Renal cortical epithelial cell (primary cell): ENCODE measurements around the gene BRD7. TPM values are rescaled to one million over a fixed set of nuclear protein-coding genes. Genes with fewer than 3 reads are reported as not detected.
A peak's percentile ranks its signal among the peaks of the same experiment; 100 is the strongest.

Experiments used
- DNase-seq: peaks from one replicate; pipeline ENCODE4 v3.0.0-alpha.2; 2011; ENCODE audit warnings: low read depth
- total RNA-seq: library from RNA; depleted of rRNA; stranded (reverse); fragments of >200 nt; gene quantifications from 2 replicates; pipeline ENCODE4 v1.2.3, GENCODE V29; 2014

Gene BRD7
- total RNA-seq, 1 donor from 2014 or later = 67.6 TPM

DNA sequence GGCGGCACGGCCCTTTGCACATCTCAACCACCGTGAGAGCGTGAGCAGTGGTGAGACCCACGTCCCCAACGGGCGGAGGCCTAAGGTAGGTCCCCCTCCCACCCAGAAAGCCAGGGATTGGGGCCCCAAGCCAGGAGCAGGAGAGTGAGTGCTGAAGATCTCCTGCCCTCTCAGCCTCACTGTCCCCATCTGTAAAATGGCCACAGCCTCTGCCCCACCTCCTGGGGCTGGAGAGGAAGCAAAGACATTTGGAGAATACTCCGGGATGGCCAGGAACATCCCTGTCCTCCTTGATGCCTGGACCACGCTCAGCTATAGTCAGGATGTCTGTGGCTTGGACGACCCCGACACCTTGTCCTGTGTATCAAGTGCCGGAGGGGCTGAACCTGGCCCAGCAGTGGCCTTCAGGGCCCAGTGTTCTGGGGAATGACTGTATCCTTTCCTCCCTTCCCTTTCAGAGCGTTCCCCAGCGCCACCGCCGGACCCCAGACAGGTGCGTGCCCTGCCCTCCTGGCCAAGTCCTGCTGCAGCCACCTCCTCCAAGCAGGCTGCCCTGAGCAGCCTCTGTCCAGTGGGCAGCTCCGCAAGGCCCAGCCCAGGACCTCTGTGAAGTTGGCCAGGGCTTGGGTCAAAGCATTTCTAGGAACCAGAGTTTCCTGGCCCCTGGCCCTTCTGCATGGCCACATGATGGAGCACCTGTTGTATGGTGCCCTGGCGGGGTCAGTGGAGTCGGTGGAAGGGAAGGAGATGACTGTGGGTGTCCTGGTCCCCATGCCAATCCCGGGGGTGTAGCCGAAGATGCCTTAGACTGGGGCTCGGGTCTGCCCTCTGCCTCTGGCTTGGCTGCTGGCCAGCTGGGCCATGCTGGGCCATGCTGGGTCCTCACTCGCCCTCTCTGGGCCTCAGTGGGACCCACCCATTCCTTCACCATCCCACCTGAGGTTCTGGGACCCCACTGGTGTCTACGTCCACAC is 64.0 kb downstream of the BRD7 start:
- DNase-seq = no peak

DNA sequence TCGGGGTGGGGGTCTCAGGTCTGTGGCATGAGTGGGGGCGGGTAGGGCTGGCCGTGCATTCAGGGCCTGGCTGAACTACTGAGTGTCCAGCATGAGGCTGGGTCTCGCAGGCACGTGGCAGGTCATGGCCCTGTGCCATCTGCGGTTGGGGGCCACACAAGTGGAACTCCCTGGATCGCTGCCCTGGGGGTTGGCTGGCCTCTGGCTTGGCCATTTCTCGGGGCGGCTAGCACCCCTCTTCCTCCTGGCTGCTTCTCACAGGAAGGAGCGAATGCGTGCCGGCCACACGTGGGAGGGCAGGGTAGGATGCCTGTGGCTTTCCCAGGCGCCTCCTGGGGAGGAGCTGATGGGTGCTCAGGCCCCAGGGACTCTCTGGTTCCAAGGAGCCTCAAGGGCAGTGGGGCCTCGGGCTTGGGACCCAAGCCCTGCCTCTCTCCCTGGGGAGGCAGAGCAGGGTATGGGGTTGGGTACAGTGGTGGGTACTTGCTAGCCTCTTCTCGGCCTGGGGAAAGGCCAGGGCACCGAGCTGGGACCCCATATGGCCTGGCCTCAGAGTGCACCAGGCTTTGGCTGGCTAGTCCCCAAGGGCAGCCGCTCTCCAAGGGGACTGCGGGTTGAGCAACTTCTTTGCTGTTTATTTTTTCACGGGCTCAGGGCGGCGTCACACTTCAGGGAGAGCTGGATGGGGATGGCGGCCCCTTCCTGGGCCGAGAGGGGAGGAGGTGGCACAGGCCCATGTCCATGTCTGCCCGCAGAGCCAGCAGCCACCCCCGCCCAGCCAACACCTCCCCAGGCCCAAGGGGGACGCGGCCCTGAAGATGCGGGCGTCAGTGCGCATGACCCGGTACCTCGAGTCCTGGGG is 65.0 kb downstream of the BRD7 start:
- DNase-seq = no peak

DNA sequence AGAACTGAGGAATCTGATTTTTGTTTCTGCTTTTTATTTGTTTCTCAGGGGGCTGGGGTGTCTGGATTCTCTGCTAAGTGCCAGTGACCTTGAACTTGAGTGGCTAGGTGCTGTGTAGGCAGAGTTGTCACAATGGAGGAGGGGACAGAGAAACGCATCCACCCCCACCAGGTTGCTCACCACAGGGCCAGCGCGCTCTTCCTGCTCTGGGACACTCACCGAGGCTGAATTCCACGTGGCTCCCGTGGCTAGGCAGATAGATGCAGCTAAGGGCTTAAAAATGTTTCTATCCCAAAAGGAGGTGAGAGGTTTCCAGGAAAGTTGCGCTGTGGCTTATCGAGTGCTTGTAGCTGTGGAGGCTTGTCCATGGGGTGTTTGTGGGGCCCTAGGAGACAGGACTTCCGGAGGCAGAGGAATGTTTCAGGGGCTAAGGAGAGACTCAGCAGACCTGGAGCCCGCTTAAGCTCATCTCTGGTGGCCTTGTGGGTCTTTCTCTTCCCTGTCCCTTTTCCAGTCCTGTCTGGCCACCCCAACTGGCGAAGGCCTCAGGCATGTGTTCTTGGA is 65.7 kb downstream of the BRD7 start:
- no peak for DNase-seq

DNA sequence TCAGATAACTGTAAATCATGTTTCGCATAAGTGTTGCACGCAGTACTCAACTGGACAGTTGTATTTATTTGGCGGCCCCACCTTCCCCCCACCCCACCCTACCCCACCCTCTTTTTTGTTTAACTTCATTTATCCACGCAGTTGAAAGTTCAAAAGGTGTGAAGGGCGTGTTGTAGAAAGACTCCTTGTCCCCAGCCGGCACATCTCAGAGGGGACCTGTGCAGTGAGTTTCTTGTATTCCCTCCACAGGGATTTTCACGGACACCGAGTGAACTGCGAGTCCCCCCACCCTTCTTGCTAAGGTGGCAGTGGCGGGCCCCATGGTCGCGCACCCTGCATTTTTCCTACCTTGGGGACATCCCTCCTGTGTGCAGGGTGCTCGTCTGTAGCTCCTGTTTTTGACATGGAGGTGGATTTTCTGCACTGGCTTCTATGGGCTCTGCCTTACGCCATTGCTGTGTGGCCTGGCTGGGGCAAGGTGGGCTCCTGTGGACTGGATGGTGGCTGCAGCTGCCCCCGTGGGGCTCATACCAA is 66.2 kb downstream of the BRD7 start:
- DNase-seq = no peak

DNA sequence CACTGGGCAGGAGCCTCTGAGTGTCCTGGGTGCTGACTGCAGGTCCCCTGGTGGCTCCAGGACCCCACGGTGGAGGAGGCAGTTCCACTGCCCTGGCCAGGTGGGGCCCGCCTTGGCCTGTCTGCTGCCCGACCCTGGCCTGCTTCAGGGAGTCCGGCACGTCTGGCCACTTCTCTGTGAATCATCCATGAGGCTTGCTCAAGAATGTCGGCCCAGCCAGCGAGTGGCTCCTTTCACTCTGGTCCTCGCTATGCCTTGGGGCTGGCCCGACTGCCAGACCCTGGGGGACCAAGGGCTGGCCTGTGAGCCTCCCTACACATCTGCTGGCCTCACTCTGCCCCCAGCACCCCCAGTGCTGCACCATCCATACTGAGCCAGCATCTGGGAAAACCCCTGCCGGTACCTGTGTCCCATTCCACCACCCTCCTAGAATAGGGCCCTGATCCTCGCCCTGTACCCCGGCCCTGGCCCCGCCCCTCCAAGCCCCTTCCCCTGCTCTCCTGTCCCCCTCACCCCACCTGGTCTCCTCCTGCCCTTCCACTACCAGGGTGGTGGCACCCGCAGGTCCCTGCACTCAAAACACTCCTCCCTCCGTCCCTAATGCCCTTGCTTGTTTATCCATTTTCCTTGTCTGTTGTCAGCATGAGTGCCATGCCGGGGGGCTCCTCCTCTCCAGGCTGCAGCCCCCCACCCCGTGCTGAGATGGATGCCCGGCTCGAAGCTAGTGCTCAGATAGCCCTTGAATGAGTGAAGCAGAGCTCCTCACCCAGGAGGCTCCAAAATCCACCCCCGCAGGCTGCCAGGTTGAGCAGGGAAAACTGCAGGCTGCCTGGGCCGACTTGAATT is 66.9 kb downstream of the BRD7 start:
- DNase-seq = peak; percentile 54

DNA sequence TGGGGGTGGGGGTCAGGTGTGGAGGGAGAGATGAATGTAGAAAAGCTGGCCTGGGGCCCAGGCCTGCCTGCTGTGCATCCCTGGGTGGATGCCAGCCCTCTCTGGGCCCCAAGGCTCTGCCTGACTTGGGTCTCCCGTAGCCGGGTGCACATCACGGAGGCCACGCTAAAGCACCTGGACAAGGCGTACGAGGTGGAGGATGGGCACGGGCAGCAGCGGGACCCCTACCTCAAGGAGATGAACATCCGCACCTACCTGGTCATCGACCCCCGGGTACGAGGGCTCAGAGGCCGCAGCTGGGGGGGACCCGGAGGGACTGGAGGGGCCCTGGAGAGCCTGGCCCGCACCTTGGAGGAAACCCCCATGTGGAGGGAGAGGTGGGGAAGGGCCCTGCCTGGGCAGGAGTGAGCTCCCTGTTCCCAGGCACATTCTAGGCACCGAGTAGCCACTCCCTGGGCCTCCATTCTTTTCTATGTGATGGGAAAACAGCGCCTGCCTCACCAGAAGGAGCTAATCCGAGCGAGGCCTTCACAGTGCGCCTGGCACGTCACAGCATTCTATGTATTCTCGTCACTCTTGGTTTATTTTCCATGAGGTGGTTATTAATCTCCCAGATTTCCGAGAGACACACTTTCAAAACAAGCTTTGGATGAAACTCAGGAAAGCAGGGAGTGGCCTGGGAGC is 67.7 kb downstream of the BRD7 start:
- no peak for DNase-seq

DNA sequence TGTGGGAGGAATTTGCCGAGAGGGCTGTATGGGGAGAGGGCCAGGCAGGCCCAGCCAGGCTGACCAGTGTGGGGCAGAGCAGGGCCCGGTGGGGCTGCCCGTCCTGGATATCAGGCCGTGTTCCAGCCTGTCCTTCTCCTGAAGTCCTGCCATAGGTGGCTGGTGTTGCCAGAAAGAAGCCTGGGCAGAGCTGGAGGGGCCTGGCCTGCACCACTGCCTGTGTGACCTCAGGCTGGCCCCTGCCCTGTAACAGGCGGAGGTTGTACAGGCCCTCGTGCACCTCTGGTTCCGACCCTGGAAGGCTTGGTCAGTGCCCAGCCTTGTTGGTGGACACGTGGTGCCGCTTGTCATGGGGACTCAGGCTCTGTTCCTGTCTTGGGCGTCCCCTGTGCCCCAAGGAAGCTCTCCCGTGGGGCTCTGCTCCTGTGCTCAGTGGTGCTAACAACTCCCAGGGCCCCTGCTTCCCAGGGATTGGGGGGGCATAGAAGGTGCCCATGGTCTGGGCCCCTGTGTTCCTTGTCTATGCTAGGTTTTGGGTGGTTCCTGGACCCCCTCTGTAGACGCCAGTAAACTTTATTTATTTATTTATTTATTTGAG is 69.2 kb downstream of the BRD7 start:
- DNase-seq = no peak

DNA sequence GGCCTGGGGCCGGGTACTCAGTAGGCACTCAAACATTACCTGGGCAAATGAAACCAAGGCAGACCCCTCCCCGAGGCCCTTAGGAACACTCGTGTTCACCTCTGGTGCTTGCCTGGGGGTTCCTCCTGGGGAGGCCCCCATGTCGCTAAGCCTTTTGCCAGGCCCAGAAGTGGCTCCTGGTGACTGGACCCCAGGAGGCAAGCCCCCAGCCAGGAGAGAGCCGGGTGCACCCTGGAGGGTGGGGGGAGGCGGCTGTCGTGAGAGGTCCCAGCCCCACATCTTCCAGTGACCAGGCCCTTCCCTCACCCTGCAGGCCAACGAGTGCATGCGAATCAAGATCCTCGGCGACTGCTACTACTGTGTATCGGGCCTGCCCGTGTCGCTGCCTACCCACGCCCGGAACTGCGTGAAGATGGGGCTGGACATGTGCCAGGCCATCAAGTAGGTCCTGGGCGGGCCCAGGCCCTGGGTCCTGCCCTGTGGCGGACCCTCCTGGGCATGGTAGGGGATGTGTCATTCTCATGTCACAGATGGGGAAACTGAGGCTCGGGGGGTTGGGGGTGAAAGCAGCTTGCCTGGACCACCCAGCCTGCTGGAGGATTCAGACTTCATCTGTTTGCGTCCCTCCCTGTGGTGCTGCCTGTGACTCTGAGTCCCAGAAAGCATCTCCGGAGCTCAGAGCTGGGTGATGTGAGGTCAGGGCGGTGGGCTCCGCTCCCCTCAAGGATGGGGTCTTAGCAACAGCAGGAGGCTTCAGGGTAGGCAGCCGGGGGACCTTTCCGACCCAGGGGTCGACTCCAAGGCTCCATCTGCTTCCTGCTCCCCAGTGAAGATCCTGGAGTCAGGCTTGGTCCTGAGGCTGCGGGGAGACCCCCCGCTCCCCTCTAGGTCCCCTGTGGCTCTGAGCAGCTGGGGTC is 69.9 kb downstream of the BRD7 start:
- DNase-seq = no peak

DNA sequence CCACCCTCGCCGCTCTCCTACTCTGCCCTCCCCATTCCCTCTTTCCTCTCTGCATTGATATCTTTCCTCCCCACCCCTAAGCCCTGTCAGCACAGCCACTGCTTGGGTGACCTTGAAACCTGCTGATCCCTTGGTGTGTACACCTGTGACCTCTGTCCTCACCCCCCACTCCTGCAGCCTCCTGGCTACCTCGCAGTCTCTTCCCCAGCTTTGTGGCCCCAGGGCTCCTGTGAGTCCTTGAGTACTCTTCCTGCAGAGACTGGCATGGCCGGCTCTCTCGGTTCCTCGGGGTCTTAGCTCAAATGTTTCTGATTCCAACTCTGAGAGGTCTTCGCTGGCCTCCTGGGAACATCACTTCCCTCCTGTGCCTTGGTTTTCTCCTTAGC is 70.7 kb downstream of the BRD7 start:
- DNase-seq = no peak

DNA sequence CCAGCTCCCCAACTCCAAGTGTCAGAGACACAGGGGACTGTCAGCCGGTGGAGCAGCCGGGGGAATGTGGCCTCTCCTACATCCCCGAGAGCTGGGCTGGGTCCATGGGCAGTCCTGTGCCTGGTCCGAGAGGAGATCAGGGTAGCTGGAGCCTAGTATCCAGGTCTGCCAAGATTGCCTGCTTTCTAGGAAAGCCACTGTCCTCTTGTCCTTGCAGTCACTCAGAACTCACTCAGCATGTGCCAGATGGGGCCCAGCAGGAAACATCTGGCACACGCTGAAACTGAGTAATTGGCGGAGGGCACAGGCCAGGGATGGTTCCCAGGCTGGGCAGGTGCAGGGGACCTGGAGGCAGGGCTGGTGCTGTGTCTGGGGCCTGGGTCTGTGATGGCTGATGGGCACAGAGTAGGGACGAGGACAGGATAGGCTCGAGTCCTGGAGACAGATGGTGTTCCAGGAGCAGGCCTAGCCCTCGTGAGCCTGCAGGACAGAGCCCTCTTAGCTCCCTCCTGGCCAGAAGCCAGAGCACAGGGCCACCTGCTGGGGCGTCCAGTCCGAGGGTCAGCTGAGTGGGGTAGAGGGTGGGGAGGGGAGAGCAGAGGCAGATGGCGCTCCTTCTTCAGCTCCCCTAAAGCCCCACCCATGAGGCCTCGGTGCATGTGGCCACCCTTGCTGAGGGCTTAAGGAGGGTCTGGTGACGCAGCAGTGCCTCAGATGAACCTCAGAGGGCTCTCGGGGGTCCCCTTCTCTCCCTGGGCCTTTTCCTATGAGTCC is 71.3 kb downstream of the BRD7 start:
- no peak for DNase-seq

DNA sequence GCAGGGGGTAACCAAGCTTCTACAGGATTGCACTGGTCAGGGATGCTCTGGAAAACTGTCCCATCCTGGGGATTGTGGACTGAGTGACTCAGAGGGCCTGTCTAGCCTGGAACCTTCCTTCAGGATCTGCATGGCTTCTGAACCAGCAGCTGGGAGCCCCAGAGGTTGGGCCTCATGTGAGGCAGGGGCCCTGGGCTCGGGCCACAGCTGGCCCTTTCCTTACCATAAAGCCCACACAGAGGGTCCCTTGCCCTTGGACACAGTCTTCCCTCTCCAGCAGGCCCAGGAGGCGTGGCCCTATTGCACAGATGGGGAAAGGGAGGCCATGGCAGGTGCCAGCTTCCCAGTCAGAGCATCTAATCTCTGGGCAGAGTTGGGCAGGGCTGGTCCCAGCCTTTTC is 72.0 kb downstream of the BRD7 start:
- no peak for DNase-seq

DNA sequence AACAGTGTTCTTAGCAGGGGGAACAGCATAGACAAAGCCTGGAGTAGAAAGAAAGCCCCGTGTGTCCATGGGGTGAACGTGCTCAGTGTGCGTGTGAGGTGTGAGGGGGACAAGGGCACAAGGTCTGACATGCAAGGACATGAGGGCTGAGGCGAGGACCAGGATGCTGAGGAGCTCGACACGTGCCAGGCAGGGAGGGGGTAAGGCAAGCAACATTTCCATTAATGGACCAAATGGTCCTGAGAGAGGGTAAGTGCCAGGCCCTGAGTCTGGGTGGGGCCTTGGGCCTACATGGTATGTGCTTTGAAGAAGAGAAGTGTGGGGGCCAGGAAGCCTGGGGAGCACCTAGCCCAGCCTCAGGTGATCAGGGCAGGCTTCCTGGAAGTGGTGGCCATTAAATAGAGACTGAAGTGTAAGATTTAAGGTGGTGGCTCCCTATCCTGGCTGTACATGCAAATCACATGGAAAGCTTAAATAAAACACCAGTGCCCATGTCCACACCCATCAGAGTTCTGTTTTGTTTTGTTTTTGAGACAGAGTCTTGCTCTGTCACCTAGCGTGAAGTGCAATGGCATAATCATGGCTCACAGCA is 73.2 kb downstream of the BRD7 start:
- no peak for DNase-seq

DNA sequence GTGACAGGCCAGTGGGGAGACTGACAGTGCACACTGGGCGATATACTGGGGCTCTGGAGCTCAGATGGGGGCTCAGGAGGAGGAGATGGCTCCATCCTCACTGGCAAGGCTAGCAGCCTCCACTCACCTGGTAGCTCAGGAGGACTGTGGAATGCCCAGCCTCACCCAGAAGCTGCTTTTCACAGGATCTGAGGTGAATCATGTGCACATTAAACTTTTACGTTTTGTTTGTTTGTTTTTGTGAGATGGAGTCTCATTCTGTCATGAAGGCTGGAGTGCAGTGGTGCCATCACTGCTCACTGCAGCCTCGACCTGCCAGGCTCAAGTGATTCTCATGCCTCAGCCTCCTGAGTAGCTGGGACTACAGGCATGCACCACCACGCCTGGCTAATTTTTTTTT is 73.8 kb downstream of the BRD7 start:
- DNase-seq = no peak

DNA sequence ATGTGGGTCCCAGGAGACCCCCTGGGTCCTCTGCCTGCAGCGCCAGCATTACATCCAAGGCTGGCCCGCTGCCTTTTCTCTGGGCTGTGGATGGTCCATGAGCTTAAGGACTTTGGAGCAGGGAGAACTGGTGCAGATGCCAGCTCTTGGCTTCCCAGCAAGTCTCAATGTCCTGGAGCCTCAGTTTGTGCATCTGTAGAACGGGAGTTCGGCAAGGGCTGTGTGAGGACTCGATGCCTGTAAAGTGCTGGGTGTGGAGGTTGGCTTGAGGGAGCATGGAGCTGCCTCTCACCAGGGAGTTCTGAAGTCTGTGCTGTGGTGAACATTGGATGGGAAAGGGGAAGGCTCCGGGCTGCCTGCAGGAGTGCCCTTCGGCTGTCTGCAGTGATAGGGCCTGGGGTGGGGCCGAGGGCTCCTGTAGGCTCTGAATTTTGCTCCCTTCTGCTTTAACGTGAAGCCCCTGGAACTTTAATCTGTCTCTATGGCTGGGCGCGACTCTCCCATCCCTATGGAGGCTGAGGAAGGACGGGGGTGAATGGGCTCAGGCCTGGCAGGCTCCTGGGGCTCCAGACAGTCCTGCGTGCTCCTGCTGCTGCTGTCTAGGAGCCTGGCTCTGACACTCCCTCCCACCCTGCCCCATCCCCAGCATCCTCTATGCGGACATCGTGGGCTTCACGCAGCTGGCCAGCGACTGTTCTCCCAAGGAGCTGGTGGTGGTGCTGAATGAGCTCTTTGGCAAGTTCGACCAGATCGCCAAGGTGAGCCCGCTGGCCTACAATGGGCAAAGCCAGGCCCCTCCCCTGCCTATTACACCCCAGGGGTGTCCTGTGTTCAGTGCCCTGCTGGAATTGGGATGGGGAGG is 74.6 kb downstream of the BRD7 start:
- no peak for DNase-seq

DNA sequence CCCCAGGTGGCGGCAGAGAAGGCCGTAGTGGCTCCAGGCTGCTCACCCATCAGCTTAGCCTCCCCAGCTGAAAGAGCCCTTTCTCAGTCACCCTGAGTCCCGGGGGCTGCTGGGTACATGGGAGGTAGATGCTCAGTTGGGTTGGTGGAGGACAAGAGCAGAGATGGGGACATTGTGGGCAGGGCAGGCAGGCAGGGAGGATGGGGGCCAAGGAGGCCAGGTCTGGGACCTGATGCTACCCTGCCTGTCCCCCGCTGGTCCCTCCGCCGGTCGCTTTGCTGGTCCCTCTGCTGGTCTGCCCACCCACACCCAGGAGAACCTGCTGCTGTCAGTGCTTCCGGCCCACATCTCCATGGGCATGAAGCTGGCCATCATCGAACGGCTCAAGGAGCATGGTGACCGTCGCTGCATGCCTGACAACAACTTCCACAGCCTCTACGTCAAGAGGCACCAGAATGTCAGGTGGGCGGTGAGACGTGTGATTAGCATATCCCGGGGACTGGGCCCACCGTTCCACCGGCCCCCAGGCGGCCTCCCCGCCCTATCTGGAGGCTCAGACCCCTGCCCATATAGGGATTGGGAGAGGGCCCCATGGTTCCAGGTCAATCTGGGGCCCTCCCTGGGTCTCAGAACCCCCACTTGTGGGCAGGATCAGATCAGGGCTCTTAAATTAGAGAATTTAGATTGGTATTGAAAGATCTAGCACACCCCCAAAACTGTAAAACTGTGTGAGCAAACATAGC is 75.6 kb downstream of the BRD7 start:
- DNase-seq = no peak

DNA sequence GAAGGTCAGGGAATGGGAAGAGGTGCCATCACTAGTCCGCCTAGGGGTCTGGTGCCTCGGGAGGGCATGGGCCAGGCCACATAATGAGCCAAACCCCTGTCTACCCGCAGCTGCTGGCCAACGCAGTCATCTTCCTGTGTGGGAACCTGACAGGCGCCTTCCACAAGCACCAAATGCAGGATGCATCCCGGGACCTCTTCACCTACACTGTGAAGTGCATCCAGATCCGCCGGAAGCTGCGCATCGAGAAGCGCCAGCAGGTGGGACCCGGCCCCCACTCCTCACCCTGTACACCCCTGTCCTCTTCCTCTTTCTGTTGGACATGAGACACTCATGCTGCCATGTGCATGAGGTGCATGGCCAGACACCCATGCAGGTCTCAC is 76.2 kb downstream of the BRD7 start:
- no peak for DNase-seq
